ENCODE measurements around the gene BOC. TPM values are rescaled to one million over a fixed set of nuclear protein-coding genes. Genes with fewer than 3 reads are reported as not detected.
A peak's percentile ranks its signal among the peaks of the same experiment; 100 is the strongest.

The BOC gene
- total and polyA plus RNA-seq, 2 of the 13 experiments (the other 11 are each of a cell fraction or from before 2014, with no cell fraction given), result 0.04 TPM; not detected in 1

DNA sequence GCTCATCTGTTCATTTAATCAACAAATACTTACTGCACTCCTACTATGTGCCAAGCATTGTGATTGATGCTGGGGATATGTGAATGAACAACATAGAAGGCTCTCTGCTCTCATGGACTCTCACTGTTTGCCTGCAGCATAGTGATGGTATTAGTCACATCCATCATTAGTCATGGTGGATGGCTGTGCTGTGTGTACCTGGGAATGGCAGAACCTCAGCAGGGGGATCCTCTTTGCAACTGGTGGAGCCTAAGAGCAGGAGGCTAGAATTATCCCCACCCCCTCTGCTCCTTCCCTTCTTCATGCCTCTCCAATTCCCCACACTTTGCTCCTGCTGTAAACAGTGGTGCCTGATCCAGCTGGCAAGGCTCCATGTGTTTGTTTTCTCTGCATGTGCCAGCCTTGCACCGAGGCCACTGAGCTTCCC lies 20.5 kb downstream of the BOC start:
- Histone ChIP-seq H3K9me3 (ENCODE audit: low read length) (no peaks in the 10 kb centered on the region), H3K79me2 (ENCODE audit: insufficient read depth, low read length) (no peaks in the 10 kb centered on the region), H3K9ac (ENCODE audit: insufficient read depth, low read depth, low read length) (no peak overlapping the region), H3K4me1 (ENCODE audit: insufficient read depth, low read length) (no peaks in the 10 kb centered on the region), H2AFZ (ENCODE audit: low read length) (no peak overlapping the region), H4K20me1 (ENCODE audit: insufficient read depth, low read length) (no peaks in the 10 kb centered on the region), H3K4me2 (ENCODE audit: low read depth, low read length) (no peak overlapping the region), H3K4me3 (replicated peaks in 1 of 3; ENCODE audit: insufficient read depth in 1 of 3, low read depth in 2 of 3, low read length in 3 of 3) (no peak overlapping the region), H3K27ac (ENCODE audit: extremely low read length, insufficient read depth, low read length) (no peak overlapping the region), H3K27me3 (ENCODE audit: control insufficient read depth in 1 of 2, insufficient read depth in 2 of 2, low read length in 2 of 2) (peaks cover 0 to 17% of the 10 kb centered on the region in 2 experiments; a peak in 1 of 5 replicates), H3K36me3 (replicated peaks in 1 of 2; ENCODE audit: control insufficient read depth in 1 of 2, insufficient read depth in 2 of 2, low read length in 2 of 2) (no peaks in the 10 kb centered on the region)
- TF ChIP-seq, protein P1, sequence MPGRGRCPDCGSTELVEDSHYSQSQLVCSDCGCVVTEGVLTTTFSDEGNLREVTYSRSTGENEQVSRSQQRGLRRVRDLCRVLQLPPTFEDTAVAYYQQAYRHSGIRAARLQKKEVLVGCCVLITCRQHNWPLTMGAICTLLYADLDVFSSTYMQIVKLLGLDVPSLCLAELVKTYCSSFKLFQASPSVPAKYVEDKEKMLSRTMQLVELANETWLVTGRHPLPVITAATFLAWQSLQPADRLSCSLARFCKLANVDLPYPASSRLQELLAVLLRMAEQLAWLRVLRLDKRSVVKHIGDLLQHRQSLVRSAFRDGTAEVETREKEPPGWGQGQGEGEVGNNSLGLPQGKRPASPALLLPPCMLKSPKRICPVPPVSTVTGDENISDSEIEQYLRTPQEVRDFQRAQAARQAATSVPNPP (CRISPR knock-in tag; IDR thresholded peaks at IDR 0.05), result no peak
- no peak for TF ChIP-seq FOXA1 (IDR thresholded peaks at IDR 0.05)
- TF ChIP-seq FOXA1 (CRISPR knock-in tag; IDR thresholded peaks at IDR 0.05), result 0 out of 2 replicates have a peak, but pooled peaks have one; percentile 23
- TF ChIP-seq FOSL2 (CRISPR knock-in tag; IDR thresholded peaks at IDR 0.05), result peak; percentile 95
- TF ChIP-seq, protein P2, sequence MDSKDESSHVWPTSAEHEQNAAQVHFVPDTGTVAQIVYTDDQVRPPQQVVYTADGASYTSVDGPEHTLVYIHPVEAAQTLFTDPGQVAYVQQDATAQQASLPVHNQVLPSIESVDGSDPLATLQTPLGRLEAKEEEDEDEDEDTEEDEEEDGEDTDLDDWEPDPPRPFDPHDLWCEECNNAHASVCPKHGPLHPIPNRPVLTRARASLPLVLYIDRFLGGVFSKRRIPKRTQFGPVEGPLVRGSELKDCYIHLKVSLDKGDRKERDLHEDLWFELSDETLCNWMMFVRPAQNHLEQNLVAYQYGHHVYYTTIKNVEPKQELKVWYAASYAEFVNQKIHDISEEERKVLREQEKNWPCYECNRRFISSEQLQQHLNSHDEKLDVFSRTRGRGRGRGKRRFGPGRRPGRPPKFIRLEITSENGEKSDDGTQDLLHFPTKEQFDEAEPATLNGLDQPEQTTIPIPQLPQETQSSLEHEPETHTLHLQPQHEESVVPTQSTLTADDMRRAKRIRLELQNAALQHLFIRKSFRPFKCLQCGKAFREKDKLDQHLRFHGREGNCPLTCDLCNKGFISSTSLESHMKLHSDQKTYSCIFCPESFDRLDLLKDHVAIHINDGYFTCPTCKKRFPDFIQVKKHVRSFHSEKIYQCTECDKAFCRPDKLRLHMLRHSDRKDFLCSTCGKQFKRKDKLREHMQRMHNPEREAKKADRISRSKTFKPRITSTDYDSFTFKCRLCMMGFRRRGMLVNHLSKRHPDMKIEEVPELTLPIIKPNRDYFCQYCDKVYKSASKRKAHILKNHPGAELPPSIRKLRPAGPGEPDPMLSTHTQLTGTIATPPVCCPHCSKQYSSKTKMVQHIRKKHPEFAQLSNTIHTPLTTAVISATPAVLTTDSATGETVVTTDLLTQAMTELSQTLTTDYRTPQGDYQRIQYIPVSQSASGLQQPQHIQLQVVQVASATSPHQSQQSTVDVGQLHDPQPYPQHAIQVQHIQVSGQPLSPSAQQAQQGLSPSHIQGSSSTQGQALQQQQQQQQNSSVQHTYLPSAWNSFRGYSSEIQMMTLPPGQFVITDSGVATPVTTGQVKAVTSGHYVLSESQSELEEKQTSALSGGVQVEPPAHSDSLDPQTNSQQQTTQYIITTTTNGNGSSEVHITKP (CRISPR knock-in tag; IDR thresholded peaks at IDR 0.05; ENCODE audit: low read depth), result peak; percentile 22; the same call in 1 of the 2 replicates
- no peak for TF ChIP-seq ZNF180 (CRISPR knock-in tag; IDR thresholded peaks at IDR 0.05; ENCODE audit: borderline replicate concordance, low read depth)
- TF ChIP-seq, protein P3, sequence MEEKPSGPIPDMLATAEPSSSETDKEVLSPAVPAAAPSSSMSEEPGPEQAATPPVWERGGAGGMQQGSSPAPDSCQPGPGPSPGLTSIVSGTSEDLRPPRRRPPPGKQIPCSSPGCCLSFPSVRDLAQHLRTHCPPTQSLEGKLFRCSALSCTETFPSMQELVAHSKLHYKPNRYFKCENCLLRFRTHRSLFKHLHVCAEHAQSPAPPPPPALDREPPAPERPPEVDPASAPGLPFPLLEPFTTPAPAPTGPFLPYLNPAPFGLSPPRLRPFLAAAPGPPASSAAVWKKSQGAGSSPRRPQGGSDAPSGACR (CRISPR knock-in tag; IDR thresholded peaks at IDR 0.05), result no peak
- TF ChIP-seq ZNF326 (CRISPR knock-in tag; IDR thresholded peaks at IDR 0.05; ENCODE audit: borderline replicate concordance), result no peak
- TF ChIP-seq ZNF644 (CRISPR knock-in tag; IDR thresholded peaks at IDR 0.05; ENCODE audit: low read depth), result peak; percentile 58; the same call in 1 of the 2 replicates
- peak; percentile 34; the same call in 1 of the 2 replicates for TF ChIP-seq JUN (CRISPR knock-in tag; IDR thresholded peaks at IDR 0.05)
- peak; percentile 83 for TF ChIP-seq TEAD3 (CRISPR knock-in tag; optimal IDR thresholded peaks at IDR 0.05; ENCODE audit: borderline replicate concordance)
- TF ChIP-seq SP2 (CRISPR knock-in tag; IDR thresholded peaks at IDR 0.05), result no peak
- TF ChIP-seq, protein P4, sequence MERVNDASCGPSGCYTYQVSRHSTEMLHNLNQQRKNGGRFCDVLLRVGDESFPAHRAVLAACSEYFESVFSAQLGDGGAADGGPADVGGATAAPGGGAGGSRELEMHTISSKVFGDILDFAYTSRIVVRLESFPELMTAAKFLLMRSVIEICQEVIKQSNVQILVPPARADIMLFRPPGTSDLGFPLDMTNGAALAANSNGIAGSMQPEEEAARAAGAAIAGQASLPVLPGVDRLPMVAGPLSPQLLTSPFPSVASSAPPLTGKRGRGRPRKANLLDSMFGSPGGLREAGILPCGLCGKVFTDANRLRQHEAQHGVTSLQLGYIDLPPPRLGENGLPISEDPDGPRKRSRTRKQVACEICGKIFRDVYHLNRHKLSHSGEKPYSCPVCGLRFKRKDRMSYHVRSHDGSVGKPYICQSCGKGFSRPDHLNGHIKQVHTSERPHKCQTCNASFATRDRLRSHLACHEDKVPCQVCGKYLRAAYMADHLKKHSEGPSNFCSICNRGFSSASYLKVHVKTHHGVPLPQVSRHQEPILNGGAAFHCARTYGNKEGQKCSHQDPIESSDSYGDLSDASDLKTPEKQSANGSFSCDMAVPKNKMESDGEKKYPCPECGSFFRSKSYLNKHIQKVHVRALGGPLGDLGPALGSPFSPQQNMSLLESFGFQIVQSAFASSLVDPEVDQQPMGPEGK (CRISPR knock-in tag; IDR thresholded peaks at IDR 0.05), result no peak
- no peak for TF ChIP-seq NFE2L2 (IDR thresholded peaks at IDR 0.05; ENCODE audit: low read length)
- TF ChIP-seq ZKSCAN1 (IDR thresholded peaks at IDR 0.05; ENCODE audit: low read length), result peak; percentile 98
- peak; percentile 49; the same call in 1 of the 2 replicates for TF ChIP-seq FOSL1 (CRISPR knock-in tag; IDR thresholded peaks at IDR 0.05; ENCODE audit: borderline replicate concordance)
- TF ChIP-seq, protein P5, sequence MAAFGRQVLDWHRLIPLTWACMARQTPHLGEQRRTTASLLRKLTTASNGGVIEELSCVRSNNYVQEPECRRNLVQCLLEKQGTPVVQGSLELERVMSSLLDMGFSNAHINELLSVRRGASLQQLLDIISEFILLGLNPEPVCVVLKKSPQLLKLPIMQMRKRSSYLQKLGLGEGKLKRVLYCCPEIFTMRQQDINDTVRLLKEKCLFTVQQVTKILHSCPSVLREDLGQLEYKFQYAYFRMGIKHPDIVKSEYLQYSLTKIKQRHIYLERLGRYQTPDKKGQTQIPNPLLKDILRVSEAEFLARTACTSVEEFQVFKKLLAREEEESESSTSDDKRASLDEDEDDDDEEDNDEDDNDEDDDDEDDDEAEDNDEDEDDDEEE (CRISPR knock-in tag; IDR thresholded peaks at IDR 0.05), result no peak
- intact Hi-C loops (cut with micrococcal nuclease; ENCODE audit: unreplicated experiment) (no loop called here), in situ Hi-C loops (cut with HindIII; ENCODE audit: extremely low pct_ligation_motif_present, low pct_unique_long_range_greater_than_20kb) (no loop called here)
- ATAC-seq (peak; percentile 95), DNase-seq (ENCODE audit: low spot score) (peak; percentile 58), FAIRE-seq (no peak)
- WGBS (ENCODE audit: low lambda C conversion rate), result 0% methylated on average over 1 of the region's 1 CpG
- no TSS peak for BruUV-seq (replicated peaks)
- POLR2A ChIA-PET, result no interaction called here
- CTCF ChIA-PET (ENCODE audit: low intra/inter-chr PET ratio, low total read pairs), result no interaction called here

Data from HepG2 (cell line).